ENCODE results near the gene POLR2L.

POLR2L gene

DNA sequence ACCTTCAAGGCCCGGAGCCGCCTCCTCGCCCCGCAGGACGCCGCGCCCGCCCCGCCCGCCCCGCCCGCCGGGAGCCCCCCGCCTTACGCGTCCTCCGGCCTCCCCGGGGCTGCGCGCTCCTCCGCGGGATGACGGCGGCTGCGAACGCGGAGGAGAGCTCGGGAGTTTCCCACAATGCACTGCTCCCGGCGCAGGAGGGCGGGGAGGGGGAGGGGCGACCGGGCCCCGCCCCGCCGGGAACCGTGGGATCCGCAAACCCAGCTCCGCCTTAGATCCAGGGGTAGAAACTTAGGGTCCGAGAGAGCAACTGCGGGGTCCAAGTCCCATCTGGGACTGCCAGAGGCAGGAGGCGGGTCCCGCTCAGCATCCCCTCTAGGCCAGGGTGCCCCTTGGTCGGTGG lies 52.4 kb downstream of the POLR2L start, which contains the start of gene CEND1:
TSS of gene CEND1 (minus strand) at position 148 of the 400 bp plus-strand sequence. CDS start 1,514 bp downstream, outside the sequence.
- peaks cover 0 to 4% of the 10 kb centered on the region in 2 donors for H3K36me3 ChIP-seq (ENCODE audit: control insufficient read depth in 1 of 2, insufficient read depth in 2 of 2, low read length in 2 of 2)
- H3K27ac ChIP-seq (ENCODE audit: low read depth, low read length), result no peak within 1 kb of the TSS
- H3K4me1 ChIP-seq (ENCODE audit: control insufficient read depth in 1 of 2, insufficient read depth in 2 of 2, low read length in 2 of 2), result peaks cover 4 to 10% of the 10 kb centered on the region in 2 donors
- no peak within 1 kb of the TSS for H3K4me3 ChIP-seq (ENCODE audit: low read depth in 1 of 2, low read length in 2 of 2)
- H3K27me3 ChIP-seq (ENCODE audit: control insufficient read depth in 1 of 2, insufficient read depth in 2 of 2, low read length in 2 of 2), result peaks cover 9 to 11% of the 10 kb centered on the region in 2 donors
- H3K9ac ChIP-seq (ENCODE audit: low read depth in 1 of 2, low read length in 2 of 2), result no peak within 1 kb of the TSS
- H3K9me3 ChIP-seq (ENCODE audit: control insufficient read depth in 1 of 2, low read length in 2 of 2), result no peaks in the 10 kb centered on the region
